HepG2 (cell line): Measurements from ENCODE around the gene SLC26A5.

ENCODE experiments used
- BHLHE40 ChIP-seq: IDR thresholded peaks from 2 replicates; pipeline ENCODE4 v1.6.1; 2011; ENCODE audit warnings: low read length, improper control_type of control experiment
- CTCF ChIP-seq: sonication (generic); formaldehyde crosslinking; IDR thresholded peaks from 2 replicates; pipeline ENCODE4 v1.5.0; 2020; ENCODE audit warnings: mild to moderate bottlenecking, missing genetic modification reagents, moderate library complexity
- ZBTB37 ChIP-seq: sonication (generic); formaldehyde crosslinking; IDR thresholded peaks from 2 replicates; pipeline ENCODE4 v1.4.0; 2020; ENCODE audit warnings: mild to moderate bottlenecking, missing genetic modification reagents
- ZNF335 ChIP-seq: sonication (generic); formaldehyde crosslinking; IDR thresholded peaks from 2 replicates; pipeline ENCODE4 v1.4.0; 2020; ENCODE audit warnings: missing genetic modification reagents
- ZNF44 ChIP-seq: sonication (generic); formaldehyde crosslinking; IDR thresholded peaks from 2 replicates; pipeline ENCODE4 v1.5.1; 2020; ENCODE audit warnings: mild to moderate bottlenecking, missing genetic modification reagents
- ZNF772 ChIP-seq: sonication (generic); formaldehyde crosslinking; IDR thresholded peaks from 2 replicates; pipeline ENCODE4 v1.5.0; 2020; ENCODE audit warnings: mild to moderate bottlenecking, missing genetic modification reagents

- no peak for TF ChIP-seq ZNF44 (CRISPR knock-in tag)
- TF ChIP-seq CTCF (CRISPR knock-in tag), result no peak
- TF ChIP-seq ZNF335 (CRISPR knock-in tag), result no peak
- no peak for TF ChIP-seq ZNF772
- no peak for TF ChIP-seq ZBTB37
- no peak for TF ChIP-seq BHLHE40
Observed at GRCh38 chr7:103432712-103433111, 13.3 kb downstream of the SLC26A5 start.
